Body of pancreas (tissue), 4 donors: ENCODE data around the gene UTP20. TPM values are rescaled to one million over a fixed set of nuclear protein-coding genes. Genes with fewer than 3 reads are reported as not detected.

ENCODE experiments used
- ATAC-seq: fragments of 150-250 bp; one replicate; pipeline ENCODE4 v1.9.1; 2016
- DNase-seq, 4 donors: peaks; one replicate each; pipeline ENCODE4 v3.0.0-alpha.2; 2019
- H3K27ac ChIP-seq, 4 donors: fragments of 200-600 bp; sonication (generic); 1 replicate in 3 of 4; 2 replicates in 1 of 4; pipeline versions ENCODE4 v1.5.1 to v1.6.1; 2016 to 2019; ENCODE audit warnings: mild to moderate bottlenecking in 1 of 4, mixed read lengths in 1 of 4, moderate library complexity in 1 of 4
- H3K27me3 ChIP-seq, 2 donors: fragments of 200-600 bp; sonication (generic); one replicate each; pipeline ENCODE4 v1.6.0; 2016; ENCODE audit warnings: mild to moderate bottlenecking in 1 of 2
- H3K36me3 ChIP-seq, 2 donors: fragments of 200-600 bp; sonication (generic); replicated peaks in 1 of 2; 2 replicates each; pipeline ENCODE4 v1.5.1; 2016; ENCODE audit warnings: low read depth in 2 of 2; ENCODE audit not compliant: insufficient read depth in 1 of 2
- H3K4me1 ChIP-seq: fragments of 200-600 bp; sonication (generic); one replicate; pipeline ENCODE4 v1.6.0; 2016
- H3K4me3 ChIP-seq, 2 donors: fragments of 200-600 bp; sonication (generic); 1 replicate in 1 of 2; 2 replicates in 1 of 2; pipeline ENCODE4 v1.5.1; 2016 to 2019
- H3K9me3 ChIP-seq, 3 donors: fragments of 200-600 bp; sonication (generic); 1 replicate in 2 of 3; 2 replicates in 1 of 3; pipeline ENCODE4 v1.5.1; 2016
- CTCF ChIP-seq, 7 experiments: fragments of 450-650 bp in 4 of 7; fragments of 200-600 bp in 3 of 7; sonication (generic) in 3 of 7; IDR thresholded peaks; one replicate each; pipeline ENCODE4 v1.5.1; 2016 to 2019; ENCODE audit warnings: antibody characterized with exemption in 7 of 7
- POLR2A ChIP-seq, 3 donors: fragments of 450-650 bp; IDR thresholded peaks; one replicate each; pipeline ENCODE4 v1.6.1; 2016; ENCODE audit warnings: antibody characterized with exemption in 3 of 3, mild to moderate bottlenecking in 2 of 3
- WGBS, 2 donors: methylation state at CpG; one replicate each; pipeline ENCODE4 v1.1.5; 2017; 5-methylcytosine and 5-hydroxymethylcytosine counted together
- intact Hi-C: fragments of 100-400 bp; cut with DNase I; formaldehyde crosslinking; loops from one replicate; pipeline ENCODE4 v1.15.1; 2023
- small RNA-seq: library from RNA; depleted of rRNA; stranded (forward); fragments of <200 nt; gene quantifications from one replicate; pipeline ENCODE3, GENCODE V24; 2016
- total RNA-seq, 2 donors: library from RNA; depleted of rRNA; stranded (reverse); fragments of >200 nt; gene quantifications; one replicate each; pipeline ENCODE4 v1.1.0, GENCODE V29; 2016

UTP20 gene
- total RNA-seq, 2 donors from 2014 or later: 7.5 to 7.9 TPM

- intact Hi-C loops: no loop called here
- TF ChIP-seq POLR2A (IDR thresholded peaks at IDR 0.05): no peak
- TF ChIP-seq CTCF (IDR thresholded peaks at IDR 0.05): no peak
- ATAC-seq (no peak), DNase-seq (no peak)
- H3K27me3 ChIP-seq: no peaks in the 10 kb centered on the region
- H3K4me3 ChIP-seq: no peak overlapping the region
- H3K36me3 ChIP-seq: no peaks in the 10 kb centered on the region
- 75 to 83% methylated on average over 2 of the region's 2 CpGs for WGBS, 2 donors
- no peak overlapping the region for H3K27ac ChIP-seq
- no peaks in the 10 kb centered on the region for H3K4me1 ChIP-seq
- H3K9me3 ChIP-seq: no peaks in the 10 kb centered on the region
These were observed 144.7 kb downstream of the UTP20 start for GRCh38 chr12:101424620-101425019.

DNA sequence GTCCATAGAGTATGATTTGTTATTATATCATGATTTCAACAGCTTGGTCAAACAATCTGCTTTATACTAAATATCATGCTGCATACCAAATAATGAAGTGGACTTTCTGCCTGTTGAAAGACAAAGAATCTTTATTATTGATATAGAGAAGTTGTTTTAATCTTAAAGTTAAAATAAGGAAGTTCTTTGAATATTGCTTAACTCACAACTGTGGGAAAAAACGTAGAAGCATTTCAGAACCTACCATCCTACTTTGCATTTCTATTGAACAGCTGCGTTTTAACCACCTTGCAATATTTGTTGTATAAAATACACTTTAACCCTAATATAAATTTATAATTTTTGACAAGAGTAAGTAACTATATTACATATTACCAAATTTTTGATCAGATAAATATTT, 150.6 kb downstream of the UTP20 start:
- 60 to 62% methylated on average over 2 of the region's 2 CpGs for WGBS, 2 donors
- DNase-seq (no peak), ATAC-seq (no peak)
- no peaks in the 10 kb centered on the region for H3K4me1 ChIP-seq
- H3K27me3 ChIP-seq: no peaks in the 10 kb centered on the region
- H3K9me3 ChIP-seq: no peaks in the 10 kb centered on the region
- H3K36me3 ChIP-seq: no peaks in the 10 kb centered on the region
- no peak overlapping the region for H3K27ac ChIP-seq
- no peak overlapping the region for H3K4me3 ChIP-seq
- TF ChIP-seq CTCF (IDR thresholded peaks at IDR 0.05) (no peak), POLR2A (IDR thresholded peaks at IDR 0.05) (no peak)
- intact Hi-C loops: no loop called here

- TF ChIP-seq CTCF (IDR thresholded peaks at IDR 0.05) (no peak), POLR2A (IDR thresholded peaks at IDR 0.05) (no peak)
- Histone ChIP-seq H3K9me3 (no peaks in the 10 kb centered on the region), H3K27ac (no peak overlapping the region), H3K4me3 (no peak overlapping the region), H3K36me3 (no peaks in the 10 kb centered on the region), H3K27me3 (no peaks in the 10 kb centered on the region), H3K4me1 (no peaks in the 10 kb centered on the region)
- ATAC-seq (no peak), DNase-seq (no peak)
- intact Hi-C loops: no loop called here
These were observed 156.2 kb downstream of the UTP20 start for GRCh38 chr12:101436136-101436535.

Small RNA genes lying within 50 kb of the gene (small RNA-seq; reads per million reads assigned to genes)
- gene RNU6-1068P (not detected), gene RPS27P23 (not detected)

Other genes starting within 250 kb of the UTP20 start
- gene SLC5A8, start 69.9 kb upstream of the UTP20 start, total RNA-seq: not detected
- gene ARL1, start 127.7 kb downstream of the UTP20 start, total RNA-seq: 10 to 100 TPM; 52.4 to 58.7 TPM
- not detected for gene SPIC, start 195.2 kb downstream of the UTP20 start, total RNA-seq